GM19099 (cell line): Measurements from ENCODE around the gene HNRNPC.

Source experiments
- POLR2A ChIP-seq: IDR thresholded peaks from 3 replicates; pipeline ENCODE4 v1.6.1; 2011; ENCODE audit warnings: low read depth; ENCODE audit not compliant: insufficient read length; ENCODE audit errors: extremely low read depth

The HNRNPC gene

DNA sequence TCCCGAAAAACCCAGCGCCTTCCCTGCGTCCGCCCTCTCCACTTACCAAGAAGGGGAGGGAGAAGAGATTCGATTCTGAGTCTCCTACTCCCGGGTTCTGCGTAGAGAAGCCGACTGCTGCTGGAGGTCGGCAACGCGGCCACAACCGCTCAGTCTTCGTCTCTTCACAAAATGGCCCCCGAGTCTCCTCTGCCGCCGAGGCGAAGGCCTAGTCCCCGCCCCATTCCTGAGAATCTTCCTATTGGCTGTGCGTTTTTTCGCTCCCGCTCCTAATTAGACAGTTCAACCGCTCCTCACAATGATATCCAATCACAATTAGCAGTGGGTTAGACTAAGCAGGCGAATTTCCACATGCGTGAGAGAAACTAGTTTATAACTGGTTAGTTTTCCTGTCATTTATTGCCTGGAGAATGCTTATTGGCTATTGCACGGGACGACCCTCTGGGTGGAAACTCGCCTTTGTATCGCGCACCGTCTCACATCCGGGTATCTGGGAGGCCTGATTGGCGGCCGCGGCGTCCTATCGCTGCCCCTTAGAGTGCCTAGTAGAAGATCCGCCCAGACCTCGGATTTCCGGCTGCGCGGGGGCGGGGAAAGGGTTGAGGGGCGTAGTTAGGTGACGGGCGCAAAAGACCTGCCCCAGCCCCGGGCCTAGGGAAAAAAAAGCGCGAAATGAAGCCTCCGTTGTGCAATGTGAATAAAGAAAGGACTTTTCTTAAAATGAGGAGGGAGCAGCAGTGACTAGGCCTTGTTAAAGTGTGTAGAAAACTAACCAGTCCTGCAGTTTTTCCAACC is at the start of gene HNRNPC:
HNRNPC (minus strand) TSS at position 191 of the 795 bp plus-strand sequence. CDS start 35,249 bp downstream, outside the sequence.
- peak; percentile 96 for TF ChIP-seq POLR2A

- no peak for TF ChIP-seq POLR2A
Observed at GRCh38 chr14:21317398-21317797, 48.2 kb upstream of the HNRNPC start.

- TF ChIP-seq POLR2A, result no peak
Observed at GRCh38 chr14:21313512-21313911, 44.3 kb upstream of the HNRNPC start.

GRCh38 chr14:21311614-21312013 is 42.4 kb upstream of the HNRNPC start:
- TF ChIP-seq POLR2A, result no peak

- no peak for TF ChIP-seq POLR2A
Observed at GRCh38 chr14:21309956-21310355, 40.7 kb upstream of the HNRNPC start.

- no peak for TF ChIP-seq POLR2A
Observed at GRCh38 chr14:21309238-21309636, 40.0 kb upstream of the HNRNPC start.

DNA sequence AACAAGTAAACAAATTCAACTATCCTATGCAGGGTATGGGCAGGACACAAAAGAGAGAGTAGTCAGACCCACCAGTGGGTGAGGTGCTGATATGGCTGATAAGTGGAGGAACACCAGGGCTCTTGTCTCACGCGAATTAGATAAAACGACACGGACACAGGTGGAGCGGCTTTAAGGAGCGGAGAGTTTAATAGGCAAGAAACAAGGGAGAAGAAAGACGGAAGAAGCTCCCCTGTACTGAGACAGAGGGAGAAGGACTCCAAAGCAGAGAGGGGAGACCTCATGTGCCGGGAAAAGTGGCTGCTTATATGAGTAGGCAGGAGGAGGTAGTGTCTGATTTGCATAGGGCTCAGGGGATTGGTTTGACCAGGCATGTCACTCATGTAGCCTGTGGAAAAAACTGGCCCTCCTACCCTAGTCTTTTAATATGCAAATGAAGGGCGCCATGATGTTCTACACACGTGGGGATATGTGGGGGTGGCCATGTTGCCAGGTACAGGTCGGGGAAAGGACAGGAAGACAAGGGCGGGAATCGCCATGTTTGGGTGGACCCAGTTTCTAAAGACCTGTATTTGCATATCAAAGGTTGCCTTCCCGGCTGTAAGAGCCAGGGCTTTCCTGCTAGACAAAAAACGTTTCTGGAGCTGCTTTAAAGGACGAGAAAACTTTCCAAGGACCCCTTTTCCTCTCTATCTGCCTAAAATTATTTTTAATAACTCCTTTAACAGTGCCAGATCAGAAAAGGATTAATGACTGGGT is 39.4 kb upstream of the HNRNPC start:
- peak; percentile 62 for TF ChIP-seq POLR2A

GRCh38 chr14:21308132-21308478 is 38.9 kb upstream of the HNRNPC start:
- TF ChIP-seq POLR2A, result no peak

DNA sequence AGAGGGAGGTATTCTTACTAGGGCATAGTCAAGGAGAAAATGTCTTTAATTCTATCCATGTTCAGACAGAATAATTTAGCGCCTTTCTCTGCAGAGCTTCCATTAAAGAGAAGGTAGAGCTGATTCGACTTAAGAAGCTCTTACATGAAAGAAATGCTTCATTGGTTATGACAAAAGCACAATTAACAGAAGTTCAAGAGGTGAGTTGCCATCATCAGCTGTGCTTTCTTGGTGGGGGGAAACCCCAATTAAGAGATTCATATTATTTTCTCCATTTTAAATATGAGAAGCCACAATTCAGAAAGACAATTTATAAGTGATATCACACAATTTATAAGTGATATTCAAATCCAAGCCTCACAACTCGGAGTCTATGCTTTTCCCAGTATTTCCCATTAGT is 38.4 kb upstream of the HNRNPC start:
- no peak for TF ChIP-seq POLR2A

GRCh38 chr14:21302013-21302835 is 33.0 kb upstream of the HNRNPC start:
- TF ChIP-seq POLR2A, result no peak

- TF ChIP-seq POLR2A, result no peak
Observed at GRCh38 chr14:21300892-21301291, 31.6 kb upstream of the HNRNPC start.

DNA sequence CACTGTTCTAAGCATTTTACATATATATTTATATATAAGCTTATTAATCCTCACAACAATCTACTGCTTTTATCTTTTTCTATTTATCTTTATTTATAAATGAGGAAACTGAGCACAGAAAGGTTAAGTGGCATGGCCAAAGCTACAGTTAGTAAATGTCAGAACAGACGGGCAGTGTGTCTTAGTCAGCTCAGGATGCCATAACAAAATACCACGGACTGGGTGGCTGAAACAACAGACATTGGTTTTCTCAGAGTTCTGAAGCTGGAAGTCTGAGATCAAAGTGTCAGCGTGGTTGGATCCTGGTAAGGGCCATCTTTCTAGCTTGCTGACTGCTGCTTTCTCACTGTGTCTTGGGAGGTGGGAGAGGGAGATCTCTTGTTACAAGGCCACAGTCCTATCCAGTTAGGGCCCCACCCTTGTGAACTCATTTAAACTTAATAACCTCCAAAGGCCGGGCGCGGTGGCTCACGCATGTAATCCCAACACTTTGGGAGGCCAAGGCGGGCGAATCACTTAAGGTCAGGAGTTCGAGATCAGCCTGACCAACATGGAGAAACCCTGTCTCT is 30.4 kb upstream of the HNRNPC start:
- no peak for TF ChIP-seq POLR2A

DNA sequence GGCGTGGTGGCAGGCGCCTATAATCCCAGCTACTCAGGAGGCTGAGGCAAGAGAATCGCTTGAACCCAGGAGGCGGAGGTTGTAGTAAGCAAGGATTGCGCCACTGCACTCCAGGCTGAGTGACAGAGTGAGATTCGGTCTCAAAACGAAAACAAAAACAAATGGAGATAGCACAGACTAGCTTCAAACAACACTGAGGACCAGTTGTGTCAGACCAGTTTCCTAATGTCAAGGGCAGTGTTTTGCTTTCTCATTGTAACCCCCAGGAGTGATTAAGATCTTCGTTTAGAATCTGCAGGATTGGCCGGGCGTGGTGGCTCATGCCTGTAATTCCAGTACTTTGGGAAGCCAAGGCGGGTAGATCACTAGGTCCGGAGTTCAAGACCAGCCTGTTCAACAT is 29.1 kb upstream of the HNRNPC start:
- no peak for TF ChIP-seq POLR2A

- no peak for TF ChIP-seq POLR2A
Observed at GRCh38 chr14:21287168-21287567, 17.9 kb upstream of the HNRNPC start.

GRCh38 chr14:21279783-21280182 is 10.5 kb upstream of the HNRNPC start, which contains the start of gene RPGRIP1:
RPGRIP1 (plus strand) TSS chr14:21280083; CDS start chr14:21287977, 7,894 bp downstream.
- no peak for TF ChIP-seq POLR2A
